HepG2 (cell line): ENCODE measurements around the gene SH3PXD2A. TPM values are rescaled to one million over a fixed set of nuclear protein-coding genes. Genes with fewer than 3 reads are reported as not detected.
"Not testable (repeated sequence)": the region's sequence is repeated elsewhere in the genome, so short reads cannot be mapped to it uniquely, and the experiment has no call there.

Source experiments
- ATAC-seq: fragments of 200-7000 bp; cut with Tn5 transposase; 3 replicates; pipeline ENCODE4 v1.9.1; 2020; ENCODE audit warnings: mild to moderate bottlenecking, moderate library complexity
- BruUV-seq: library from RNA; stranded (reverse); fragments of 400-500 nt; replicated peaks from 2 replicates; lab custom pipeline; 2021; lab: Mats Ljungman, UMichigan
- CTCF ChIA-PET: fragments of 300-600 bp; formaldehyde crosslinking; extraction: SDS; loops from one replicate; lab custom pipeline; 2021; ENCODE audit warnings: low total read pairs, inconsistent platforms, low intra/inter-chr PET ratio; lab: Yijun Ruan, JAX
- POLR2A ChIA-PET: fragments of 350-600 bp; sonication (Branson Sonifier 250); formaldehyde crosslinking; loops from one replicate; lab custom pipeline; 2020; ENCODE audit warnings: antibody characterized with exemption, inconsistent platforms; lab: Yijun Ruan, JAX
- DNase-seq: peaks from one replicate; pipeline ENCODE4 v3.0.0-alpha.2; 2015; ENCODE audit warnings: low spot score
- FAIRE-seq: peaks from 3 replicates; lab custom pipeline; 2011; peaks lifted over from hg19 to GRCh38; lab: Jason Lieb, UNC
- H2AFZ ChIP-seq: one replicate; pipeline ENCODE4 v1.6.1; 2011; ENCODE audit warnings: low read length, inconsistent platforms
- H3K27ac ChIP-seq: fragments of 300-600 bp; 3 replicates; pipeline ENCODE4 v1.8.0; 2011; ENCODE audit warnings: mixed run types, mild to moderate bottlenecking, mixed read lengths, low read length, inconsistent platforms; ENCODE audit not compliant: insufficient read depth; ENCODE audit errors: extremely low read length
- H3K27me3 ChIP-seq, 2 experiments: fragments of 200-600 bp in 1 of 2; 2 replicates in 1 of 2; 3 replicates in 1 of 2; pipeline versions ENCODE4 v1.6.0 to v1.8.0; 2011; ENCODE audit warnings: low read length in 2 of 2, mild to moderate bottlenecking in 2 of 2, moderate library complexity in 2 of 2, inconsistent platforms in 1 of 2; ENCODE audit not compliant: insufficient read depth in 2 of 2, control insufficient read depth in 1 of 2
- H3K36me3 ChIP-seq, 2 experiments: fragments of 200-600 bp in 1 of 2; replicated peaks in 1 of 2; 2 replicates in 1 of 2; 3 replicates in 1 of 2; pipeline versions ENCODE4 v1.5.1 to v1.8.0; 2011; ENCODE audit warnings: low read length in 2 of 2, inconsistent platforms in 1 of 2; ENCODE audit not compliant: insufficient read depth in 2 of 2, control insufficient read depth in 1 of 2
- H3K4me1 ChIP-seq: 2 replicates; pipeline ENCODE4 v1.5.1; 2012; ENCODE audit warnings: low read length, inconsistent platforms; ENCODE audit not compliant: insufficient read depth
- H3K4me2 ChIP-seq: 2 replicates; pipeline ENCODE4 v1.6.0; 2011; ENCODE audit warnings: low read depth, low read length, inconsistent platforms
- H3K4me3 ChIP-seq, 3 experiments: fragments of 200-600 bp in 1 of 3; sonication (generic), shearing (Covaris generic) in 1 of 3; replicated peaks in 1 of 3; 2 replicates each; pipeline ENCODE4 v1.5.1; 2011 to 2016; ENCODE audit warnings: low read length in 3 of 3, inconsistent platforms in 2 of 3, low read depth in 2 of 3, mild to moderate bottlenecking in 2 of 3, control low read depth in 1 of 3, mixed read lengths in 1 of 3; ENCODE audit not compliant: insufficient read depth in 1 of 3
- H3K79me2 ChIP-seq: one replicate; pipeline ENCODE4 v1.6.1; 2011; ENCODE audit warnings: low read length, inconsistent platforms; ENCODE audit not compliant: insufficient read depth
- H3K9ac ChIP-seq: 2 replicates; pipeline ENCODE4 v1.6.0; 2011; ENCODE audit warnings: mild to moderate bottlenecking, low read depth, low read length, inconsistent platforms; ENCODE audit not compliant: insufficient read depth
- H3K9me3 ChIP-seq: 2 replicates; pipeline ENCODE4 v1.5.1; 2012; ENCODE audit warnings: mild to moderate bottlenecking, low read length
- H4K20me1 ChIP-seq: 2 replicates; pipeline ENCODE4 v1.6.0; 2011; ENCODE audit warnings: inconsistent platforms, mild to moderate bottlenecking, low read length, moderate library complexity; ENCODE audit not compliant: insufficient read depth
- XRCC5 ChIP-seq: fragments of 200-400 bp; formaldehyde crosslinking; optimal IDR thresholded peaks from 2 replicates; pipeline ENCODE3; 2017; ENCODE audit warnings: mild to moderate bottlenecking, low read length
- ZBTB20 ChIP-seq: sonication (generic); formaldehyde crosslinking; IDR thresholded peaks from 2 replicates; pipeline ENCODE4 v1.8.1; 2023; ENCODE audit warnings: missing genetic modification reagents, low read depth, mild to moderate bottlenecking, borderline replicate concordance
- ZNF121 ChIP-seq: sonication (generic); formaldehyde crosslinking; IDR thresholded peaks from 2 replicates; pipeline ENCODE4 v1.5.0; 2020; ENCODE audit warnings: mild to moderate bottlenecking, missing genetic modification reagents
- ZNF451 ChIP-seq: sonication (generic); formaldehyde crosslinking; IDR thresholded peaks from 2 replicates; pipeline ENCODE4 v1.5.0; 2020; ENCODE audit warnings: mild to moderate bottlenecking, missing genetic modification reagents
- ZNF629 ChIP-seq: sonication (generic); formaldehyde crosslinking; conservative IDR thresholded peaks from 2 replicates; pipeline ENCODE4 v1.5.0; 2020; ENCODE audit warnings: missing genetic modification reagents
- WGBS: methylation state at CpG from one replicate; pipeline ENCODE4 v1.1.6; 2017; ENCODE audit warnings: low lambda C conversion rate; 5-methylcytosine and 5-hydroxymethylcytosine counted together
- in situ Hi-C: cut with HindIII; loops from 2 replicates; pipeline ENCODE4 v1.10.0; 2017; ENCODE audit warnings: low pct_unique_long_range_greater_than_20kb; ENCODE audit not compliant: extremely low pct_ligation_motif_present
- intact Hi-C: fragments of 100-400 bp; cut with micrococcal nuclease; formaldehyde crosslinking; loops from one replicate; pipeline ENCODE4 v1.10.0; 2022; ENCODE audit not compliant: unreplicated experiment
- polyA plus RNA-seq, 8 experiments: library from polyadenylated mRNA; depleted of rRNA in 3 of 8; stranded (reverse) in 7 of 8; unstranded in 1 of 8; fragments of >200 nt; fragmentation: Illumina TruSeq in 4 of 8; extraction: Trizol in 4 of 8; gene quantifications; 2 replicates each; pipeline versions ENCODE4 v1.2.1 to v1.2.3, GENCODE V29; 2011 to 2016; ENCODE audit warnings: low read depth in 4 of 8, missing spikeins in 1 of 8, mixed read lengths in 1 of 8; ENCODE audit not compliant: insufficient read depth in 1 of 8
- total RNA-seq, 5 experiments: library from RNA; depleted of rRNA; stranded (reverse); fragments of >200 nt; fragmentation: Illumina TruSeq; extraction: Trizol; gene quantifications; 2 replicates each; pipeline ENCODE4 v1.2.3, GENCODE V29; 2016; ENCODE audit warnings: low read depth in 1 of 5

SH3PXD2A gene
- total and polyA plus RNA-seq, 2 of the 13 experiments (the other 11 are each of a cell fraction or from before 2014, with no cell fraction given): 11.1 to 11.3 TPM

DNA sequence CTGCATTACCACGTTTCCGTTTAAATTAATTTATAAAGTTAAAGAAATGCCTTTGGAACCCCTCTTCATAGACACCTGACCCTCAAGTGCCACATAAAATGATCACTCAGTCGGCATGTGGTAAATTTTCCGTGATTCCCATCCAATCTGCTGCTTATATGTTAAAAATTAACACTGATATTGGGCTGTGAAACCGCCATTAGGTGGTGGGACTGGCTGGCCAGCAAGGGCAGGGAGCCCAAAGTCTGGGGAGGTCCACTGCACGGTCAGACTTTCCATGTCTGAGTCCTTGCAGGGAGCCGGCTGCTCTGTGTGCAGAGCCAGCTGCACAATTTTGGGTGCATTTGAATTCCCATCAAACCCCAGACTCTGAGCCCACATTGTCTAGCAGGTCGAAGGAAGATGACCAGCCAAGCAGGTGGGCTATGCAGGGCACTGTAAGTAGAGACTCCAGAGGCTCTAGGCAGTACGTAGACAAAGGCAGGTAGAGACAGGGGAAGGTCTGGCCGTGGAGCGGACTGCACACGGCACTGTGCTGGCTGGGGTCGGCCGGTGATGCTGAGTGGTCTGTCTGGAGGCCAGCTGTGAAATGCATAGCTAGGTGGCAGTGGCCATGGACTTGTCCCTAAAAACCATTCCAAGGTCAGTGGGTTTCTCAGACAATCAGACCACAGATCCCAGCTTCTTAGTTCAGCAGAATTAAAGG, 122.9 kb downstream of the SH3PXD2A start (continued):
- TF ChIP-seq ZNF451 (no peak), ZBTB20 (CRISPR knock-in tag) (no peak)
- TF ChIP-seq, all 625 proteins: peak for 0

DNA sequence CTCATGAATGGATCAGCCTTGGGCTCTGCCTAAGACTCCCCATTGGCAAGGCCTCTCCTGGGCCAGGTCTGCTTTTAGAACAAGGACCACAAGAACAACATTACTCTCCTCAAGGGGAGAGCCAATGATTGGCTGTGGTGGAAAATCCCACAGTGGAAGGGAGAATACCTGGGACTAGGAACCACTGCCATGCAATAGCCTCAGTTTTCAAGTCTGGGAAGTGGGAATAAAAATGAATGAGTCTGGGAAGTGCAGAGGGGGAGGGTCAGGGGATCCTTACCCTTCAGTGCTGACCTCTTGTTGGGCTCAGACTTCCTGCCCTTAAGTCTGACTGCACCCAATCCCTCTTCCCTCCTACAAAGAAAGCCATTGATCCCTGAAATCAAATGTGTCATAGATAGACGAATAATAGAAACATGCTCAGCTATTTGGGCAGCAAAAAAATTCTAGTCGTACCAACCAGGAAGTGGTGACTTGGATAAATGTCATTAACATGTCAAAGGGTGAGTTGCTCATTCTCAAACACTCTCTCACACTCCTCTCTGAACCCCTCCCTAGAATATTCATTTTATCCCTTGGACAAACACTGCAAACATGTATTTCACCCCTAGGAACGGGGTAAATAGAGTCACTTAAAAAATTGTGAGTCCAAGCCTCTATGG, 123.6 kb downstream of the SH3PXD2A start:
- no peaks in the 10 kb centered on the region for H3K27me3 ChIP-seq
- ATAC-seq (no peak), FAIRE-seq (no peak), DNase-seq (no peak)
- H2AFZ ChIP-seq: no peak overlapping the region
- H3K4me2 ChIP-seq: no peak overlapping the region
- no peak overlapping the region for H3K4me3 ChIP-seq
- H3K27ac ChIP-seq: no peak overlapping the region
- no peak for TF ChIP-seq XRCC5
- peak; percentile 74 for TF ChIP-seq ZNF629 (CRISPR knock-in tag)
- 97% methylated on average over 3 of the region's 3 CpGs for WGBS
- intact Hi-C loops (no loop called here), in situ Hi-C loops (no loop called here)
- POLR2A ChIA-PET: no interaction called here
- peaks cover 32 to 74% of the 10 kb centered on the region in 2 experiments for H3K36me3 ChIP-seq
- H3K4me1 ChIP-seq: no peaks in the 10 kb centered on the region
- CTCF ChIA-PET: no interaction called here
- H3K9me3 ChIP-seq: no peaks in the 10 kb centered on the region
- BruUV-seq: no TSS peak
- no peaks in the 10 kb centered on the region for H3K79me2 ChIP-seq
- 0 out of 2 replicates have a peak, but pooled peaks cover 2% of the 10 kb centered on the region for H4K20me1 ChIP-seq
- H3K9ac ChIP-seq: no peak overlapping the region

DNA sequence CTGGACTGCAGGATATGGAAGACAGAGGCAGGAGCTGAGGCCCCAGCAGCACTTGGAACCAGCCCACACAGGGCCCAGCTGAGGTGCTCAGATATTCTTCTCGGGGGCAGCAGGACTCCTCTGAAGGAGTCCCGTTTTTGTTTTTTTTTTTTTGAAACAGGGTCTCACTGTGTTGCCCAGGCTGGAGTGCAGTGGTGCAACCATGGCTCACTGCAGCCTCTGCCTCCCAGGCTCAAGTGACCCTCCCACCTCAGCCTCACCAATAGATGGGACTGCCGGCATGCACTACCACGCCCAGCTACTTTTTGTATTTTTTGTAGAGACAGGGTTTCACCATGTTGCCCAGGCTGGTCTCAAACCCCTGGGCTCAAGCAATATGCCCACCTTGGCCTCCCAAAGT, 124.3 kb downstream of the SH3PXD2A start:
- ATAC-seq, intact Hi-C loops, H3K9ac ChIP-seq, POLR2A ChIA-PET, H3K9me3 ChIP-seq, H3K79me2 ChIP-seq, DNase-seq, H3K27me3 ChIP-seq, in situ Hi-C loops, H3K4me1 ChIP-seq, H3K4me3 ChIP-seq, BruUV-seq, H3K27ac ChIP-seq, H3K4me2 ChIP-seq, FAIRE-seq, H4K20me1 ChIP-seq, H2AFZ ChIP-seq, CTCF ChIA-PET: not testable (repeated sequence)
- 95% methylated on average over 4 of the region's 4 CpGs for WGBS
- 0 out of 2 replicates have a peak, but pooled peaks have one; percentile 16 for TF ChIP-seq ZNF121
- peaks cover 31 to 74% of the 10 kb centered on the region in 2 experiments for H3K36me3 ChIP-seq
